Hematopoietic multipotent progenitor cell treated with erythropoietin and hydrocortisone succinate and interleukin-3 and kit ligand, for 4 days (in vitro differentiated cells): ENCODE results near the gene MOSPD2.

Experiments used
- DNase-seq: peaks from one replicate; pipeline ENCODE4 v3.0.0-alpha.2; 2015

Gene MOSPD2

DNA sequence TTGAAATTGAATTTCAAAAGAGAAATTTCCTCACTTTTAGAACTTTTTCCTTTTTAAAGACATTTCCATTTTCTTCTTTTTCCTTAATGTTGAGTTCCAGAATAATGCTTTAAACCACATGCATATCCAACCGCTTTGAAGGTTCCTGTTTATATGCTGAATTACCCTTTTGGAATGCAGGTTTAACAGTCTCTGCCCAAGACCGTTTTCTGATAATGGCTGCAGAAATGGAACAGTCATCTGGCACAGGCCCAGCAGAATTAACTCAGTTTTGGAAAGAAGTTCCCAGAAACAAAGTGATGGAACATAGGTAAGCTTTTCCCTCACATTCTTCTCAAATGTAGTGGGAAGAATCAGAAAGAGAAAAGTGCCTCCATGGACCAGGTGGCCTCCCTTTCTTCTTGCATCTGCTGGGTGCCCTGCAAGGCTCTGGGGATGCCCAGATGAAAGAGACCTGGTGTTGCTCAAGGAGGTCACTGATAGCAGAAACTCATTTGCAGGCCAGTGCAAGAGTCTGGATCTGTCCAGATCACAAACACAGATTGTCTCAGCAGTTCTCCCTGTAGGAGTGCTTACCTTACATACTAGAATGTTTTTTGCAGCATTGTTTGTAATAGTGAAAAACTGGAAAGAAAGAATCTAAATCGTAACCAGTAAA lies 42.9 kb downstream of the MOSPD2 start:
- DNase-seq, result no peak

DNA sequence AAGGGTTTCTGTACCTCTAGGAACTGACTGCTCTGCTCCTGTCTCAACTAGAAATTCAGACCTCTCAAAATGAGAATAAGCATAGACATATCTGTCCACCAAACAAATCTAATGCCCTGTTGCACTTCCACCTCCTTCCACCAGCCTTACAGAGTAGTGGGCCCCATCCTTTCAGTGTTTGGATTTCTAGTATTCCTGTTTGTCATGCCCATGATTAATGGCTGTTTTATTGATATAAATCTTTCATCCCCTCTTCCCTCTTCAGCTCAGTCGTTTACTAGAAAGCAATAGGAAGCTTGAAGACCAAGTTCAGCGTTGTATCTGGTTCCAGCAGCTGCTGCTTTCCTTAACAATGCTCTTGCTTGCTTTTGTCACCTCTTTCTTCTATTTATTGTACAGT lies 46.2 kb downstream of the MOSPD2 start:
- no peak for DNase-seq

DNA sequence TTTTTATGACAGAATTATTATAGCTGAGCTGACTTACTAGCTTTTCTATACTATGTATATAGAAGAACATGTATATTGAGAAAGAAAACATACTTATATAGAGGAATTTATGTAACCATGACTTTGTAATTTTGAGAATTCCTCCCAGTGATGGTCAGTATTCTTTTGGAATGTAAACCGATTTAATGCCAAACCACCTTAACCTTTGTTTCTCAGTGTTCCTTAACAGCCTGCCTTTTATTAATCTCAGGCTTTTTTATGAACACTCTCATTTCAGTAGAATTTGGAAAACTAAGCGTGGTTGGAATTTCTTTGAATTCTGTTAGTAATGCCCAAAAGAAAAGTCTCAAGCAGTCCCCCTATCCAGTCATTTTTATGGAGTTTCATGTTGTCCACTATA lies 47.0 kb downstream of the MOSPD2 start:
- no peak for DNase-seq

DNA sequence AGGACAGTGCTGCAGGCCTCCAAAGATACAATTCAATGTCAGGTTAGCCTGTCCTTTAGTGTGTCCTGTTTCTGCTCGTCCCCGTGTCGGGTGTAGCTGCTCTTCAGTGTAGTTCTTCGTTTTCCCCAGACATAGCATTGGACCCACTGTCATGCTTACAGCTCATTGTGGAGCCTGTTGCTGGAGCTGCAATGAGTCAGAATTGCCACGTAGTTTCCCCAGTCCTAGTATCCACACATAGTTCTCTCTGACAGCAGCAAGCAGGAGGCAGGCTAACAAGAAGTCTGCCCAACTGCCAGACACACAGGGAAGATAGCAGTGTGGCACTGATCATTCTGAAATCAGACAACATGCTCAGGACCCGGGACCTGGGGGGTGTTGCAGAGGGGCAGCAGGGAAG lies 49.2 kb downstream of the MOSPD2 start:
- DNase-seq, result no peak

DNA sequence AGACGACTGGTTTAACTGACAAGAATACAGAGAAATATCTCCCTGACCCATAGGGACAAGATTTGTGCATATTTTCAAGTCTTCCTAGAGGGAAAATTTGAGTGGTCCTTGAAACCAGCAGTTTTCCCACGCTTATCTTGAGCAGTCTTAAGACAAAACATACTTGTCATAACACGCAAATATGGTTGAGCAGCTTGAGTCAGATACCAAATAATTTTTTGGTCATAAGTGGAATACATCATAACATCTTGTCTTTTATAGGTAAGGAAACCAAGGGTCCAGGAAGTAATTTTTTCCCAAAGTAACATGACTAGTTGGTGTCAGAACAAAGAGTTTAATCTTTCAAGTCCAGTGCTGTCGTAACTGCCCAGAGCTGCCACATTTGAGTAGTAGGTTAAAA lies 50.5 kb downstream of the MOSPD2 start:
- no peak for DNase-seq

DNA sequence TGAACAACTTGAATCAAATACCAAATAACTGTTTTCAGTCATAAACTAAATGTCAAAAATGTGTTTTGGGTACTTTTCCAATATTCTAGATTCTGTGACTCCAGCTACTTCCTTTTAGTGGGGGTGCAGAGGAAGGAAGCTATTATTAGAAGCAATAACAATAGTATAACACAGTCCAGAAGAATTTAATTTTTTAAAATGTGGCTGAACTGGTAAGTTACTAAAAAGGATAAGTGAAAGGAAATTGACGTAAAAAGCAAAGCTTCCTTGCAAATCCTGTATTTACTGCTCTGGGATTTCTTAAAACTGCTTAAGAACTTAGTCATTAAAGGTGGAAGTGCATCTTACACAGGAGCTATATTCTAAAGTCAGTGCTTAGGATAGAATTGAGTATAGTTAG lies 53.2 kb downstream of the MOSPD2 start:
- DNase-seq, result no peak

DNA sequence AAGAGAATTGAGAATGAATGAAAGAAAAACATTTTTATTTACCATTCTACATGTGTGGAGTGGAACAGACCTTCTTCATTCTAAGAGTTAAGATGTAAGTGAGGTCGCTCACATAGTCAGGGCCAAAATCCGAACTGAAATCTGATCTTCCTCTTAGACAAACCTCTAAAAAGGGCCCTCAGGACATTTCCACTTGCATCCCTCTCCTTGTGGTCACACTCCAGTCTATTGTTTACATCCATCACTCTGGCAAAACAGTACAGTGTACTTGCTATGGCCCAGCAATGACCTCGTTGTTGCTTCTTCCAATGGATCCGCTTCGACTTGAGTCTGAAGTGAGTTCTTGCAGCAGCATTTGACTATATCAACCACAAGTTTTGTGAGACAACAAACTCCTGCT lies 54.2 kb downstream of the MOSPD2 start:
- no peak for DNase-seq

DNA sequence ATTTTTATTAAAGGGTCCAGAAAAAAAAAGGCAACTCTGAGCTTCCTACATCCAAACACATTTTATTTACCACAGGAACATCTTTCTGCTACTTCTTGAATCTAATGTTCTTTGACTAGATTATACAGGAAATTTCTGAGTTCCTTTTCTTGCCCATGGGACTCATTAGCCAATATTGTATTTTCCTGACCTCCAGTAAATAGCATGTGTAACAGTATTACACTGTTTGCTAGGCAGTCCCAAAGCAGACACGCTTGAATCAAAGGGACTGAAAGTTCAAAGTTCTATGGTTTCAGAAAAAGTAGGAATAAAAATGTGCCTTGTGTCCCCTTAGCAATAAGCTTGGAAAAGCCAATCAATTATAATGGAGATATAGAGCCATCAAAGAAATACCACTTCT lies 57.4 kb downstream of the MOSPD2 start:
- no peak for DNase-seq

DNA sequence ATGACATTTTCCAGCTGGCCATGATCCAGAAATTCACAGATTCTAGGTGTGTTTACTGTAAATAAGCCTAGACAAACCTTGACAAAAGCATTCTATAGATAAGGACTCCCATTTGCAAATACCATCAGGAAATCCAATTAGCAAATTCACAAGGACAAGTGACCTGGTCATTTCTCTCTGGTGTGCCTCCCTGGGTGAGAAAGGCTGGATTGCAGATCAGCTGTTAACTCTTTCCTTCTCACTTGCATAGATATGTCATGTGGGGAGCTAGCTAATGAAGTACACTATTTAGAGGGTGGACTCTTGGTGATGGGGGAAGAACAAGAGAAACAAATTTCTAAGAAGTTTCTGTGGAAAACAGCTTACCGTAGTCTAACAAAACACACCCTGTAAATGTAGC lies 58.9 kb downstream of the MOSPD2 start:
- DNase-seq, result no peak

DNA sequence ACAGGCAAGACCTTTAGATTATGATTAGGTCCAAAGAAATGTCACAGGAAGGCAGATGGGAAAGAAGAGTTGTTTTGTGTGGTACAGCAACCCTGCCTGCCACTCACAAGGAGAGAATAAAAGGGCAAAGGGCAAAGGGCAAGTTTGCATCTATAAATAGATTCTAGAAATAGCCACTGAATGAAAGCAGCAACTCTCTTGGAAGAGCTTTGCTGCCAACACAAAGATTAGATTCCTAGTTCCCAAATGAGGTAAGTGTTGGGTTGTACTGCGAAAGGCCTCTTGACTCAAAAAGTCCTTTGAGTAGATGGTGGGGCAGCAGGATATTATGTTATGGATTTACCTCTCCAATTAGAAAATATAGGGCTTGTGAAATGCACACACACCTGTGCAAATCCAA lies 61.2 kb downstream of the MOSPD2 start:
- no peak for DNase-seq

DNA sequence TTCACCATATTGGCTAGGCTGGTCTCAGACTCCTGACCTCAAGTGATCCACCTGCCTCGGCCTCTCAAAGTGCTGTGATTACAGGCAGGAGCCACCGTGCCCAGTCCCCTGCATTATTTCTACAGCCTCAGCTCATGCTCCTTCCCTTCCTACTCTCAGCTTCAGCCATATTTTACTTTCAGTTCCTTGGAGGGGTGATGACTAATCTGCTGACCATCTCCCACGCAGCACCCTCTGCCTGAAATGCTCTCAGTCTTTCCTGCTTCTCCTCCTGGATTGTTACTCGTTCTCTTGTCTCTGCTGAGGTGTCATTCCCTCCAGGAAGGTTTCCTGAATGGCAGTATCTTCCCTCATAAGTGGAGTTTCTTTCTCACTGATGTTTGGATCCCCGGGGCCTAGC lies 63.3 kb downstream of the MOSPD2 start:
- DNase-seq, result no peak

DNA sequence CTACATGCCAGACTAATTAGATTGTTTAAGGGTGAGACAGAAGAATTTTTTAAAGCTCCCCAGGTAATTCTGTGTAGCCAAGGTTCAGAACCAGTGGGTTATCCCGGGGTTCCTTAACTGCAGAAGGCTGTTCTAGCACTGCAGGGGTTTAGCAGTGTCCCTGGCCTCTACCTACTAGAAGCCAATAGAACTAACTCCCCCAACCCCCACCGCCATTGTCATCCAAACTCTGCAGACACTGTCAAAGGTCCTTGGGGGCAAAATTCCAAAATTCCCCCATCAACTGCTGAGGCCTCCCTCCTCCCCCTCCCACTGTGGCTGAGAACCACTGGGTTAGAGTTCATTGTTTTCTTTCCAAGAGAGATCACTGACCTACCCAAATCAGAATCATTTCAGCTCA lies 66.4 kb downstream of the MOSPD2 start:
- no peak for DNase-seq

DNA sequence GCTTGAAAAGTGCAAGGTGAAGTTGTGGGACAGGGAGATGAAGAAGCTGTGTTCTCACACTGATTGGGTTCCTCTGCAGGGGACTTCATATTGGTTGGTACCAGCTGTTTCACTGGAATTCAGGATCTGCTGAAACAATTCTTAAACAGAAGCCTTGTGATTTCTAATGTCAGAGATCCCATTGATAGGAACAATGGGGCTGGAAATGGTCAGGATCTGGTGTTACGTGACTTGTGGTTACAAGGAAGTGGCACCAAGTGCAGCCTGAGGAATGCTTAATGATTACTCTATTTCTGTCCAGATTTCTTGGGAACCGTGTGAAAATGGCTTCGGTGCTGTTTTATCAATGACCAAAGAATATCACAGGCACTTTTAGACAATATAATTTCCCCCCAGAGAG lies 68.1 kb downstream of the MOSPD2 start:
- DNase-seq, result no peak

DNA sequence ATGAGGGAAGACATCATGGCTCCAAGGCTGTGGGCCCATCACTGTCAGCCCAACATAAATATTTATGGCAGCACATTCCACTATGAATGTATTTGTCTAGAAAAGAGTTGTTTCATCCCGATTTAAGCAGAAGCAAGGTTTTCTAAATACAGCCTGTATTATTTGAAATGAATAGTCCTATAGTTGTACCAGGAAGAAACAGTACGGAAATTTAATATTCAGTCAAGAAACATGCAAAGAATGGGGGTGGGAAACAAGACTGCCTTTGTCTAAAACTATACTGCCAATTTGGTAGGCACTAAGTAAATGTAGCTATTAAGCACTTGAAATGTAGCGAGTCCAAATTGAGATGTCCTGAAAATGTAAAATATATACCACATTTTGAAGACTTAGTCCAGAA lies 69.1 kb downstream of the MOSPD2 start:
- DNase-seq, result no peak

DNA sequence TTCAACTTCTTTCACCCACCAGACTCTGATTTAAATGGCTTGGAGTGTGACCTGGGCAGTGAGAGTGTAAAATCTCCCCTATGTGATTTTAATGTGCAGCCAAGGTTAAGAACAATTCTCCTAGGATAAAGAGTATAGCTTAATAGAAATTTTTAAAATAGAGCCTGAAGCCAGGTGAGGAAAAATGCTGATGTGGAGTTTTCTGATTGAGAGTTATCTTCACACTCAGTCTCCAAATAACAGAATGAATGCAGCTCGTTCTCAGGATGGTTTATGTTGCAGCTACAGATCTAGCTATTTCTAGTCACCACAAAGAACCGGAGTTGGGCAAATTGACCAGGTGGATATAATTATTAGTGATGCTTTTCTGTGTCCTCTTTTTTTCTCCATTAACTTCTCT lies 70.7 kb downstream of the MOSPD2 start:
- DNase-seq, result no peak

DNA sequence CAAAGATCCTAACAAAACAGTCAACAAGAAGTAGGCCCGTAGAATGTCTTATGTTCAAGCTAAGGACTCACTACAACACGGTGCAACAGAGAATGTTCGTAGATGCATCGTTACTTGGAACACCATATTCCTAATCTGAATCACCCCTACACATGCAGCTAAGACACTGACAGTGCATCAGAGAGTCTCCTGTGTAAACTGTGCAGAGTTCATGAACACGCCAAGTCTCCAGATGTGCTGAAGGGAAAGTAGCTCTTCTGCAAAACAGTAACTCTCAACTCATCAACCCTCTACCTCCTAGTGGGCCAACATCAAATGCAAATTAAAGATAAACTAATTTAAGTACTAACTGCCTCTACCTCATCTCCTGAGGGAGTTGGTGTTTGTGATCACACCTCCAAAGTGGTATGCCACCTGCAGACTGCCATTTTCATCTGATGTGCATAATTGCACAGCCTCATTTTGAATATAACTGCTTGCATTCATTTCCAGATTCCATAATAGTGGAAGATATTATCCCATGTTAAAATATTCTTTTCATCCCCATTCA lies 73.5 kb downstream of the MOSPD2 start:
- no peak for DNase-seq

DNA sequence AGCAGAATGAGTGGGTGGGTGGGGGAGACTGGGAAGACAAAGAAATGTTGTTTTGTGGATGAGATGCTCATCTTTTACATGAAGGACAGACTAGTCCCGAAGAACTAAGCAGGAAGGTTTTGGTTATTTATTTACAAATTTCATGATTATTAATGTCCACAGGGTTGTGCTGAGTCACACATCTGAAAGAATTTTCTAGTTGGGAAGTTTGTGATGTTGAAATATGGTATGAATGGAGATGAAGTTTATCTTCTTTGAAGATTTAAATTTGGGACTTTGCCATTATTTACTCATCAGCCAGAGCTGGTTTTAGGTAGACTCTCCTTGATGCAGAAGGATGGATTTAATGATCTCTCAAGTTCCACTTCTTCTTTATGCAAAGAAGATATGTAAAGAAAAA lies 75.5 kb downstream of the MOSPD2 start:
- no peak for DNase-seq

DNA sequence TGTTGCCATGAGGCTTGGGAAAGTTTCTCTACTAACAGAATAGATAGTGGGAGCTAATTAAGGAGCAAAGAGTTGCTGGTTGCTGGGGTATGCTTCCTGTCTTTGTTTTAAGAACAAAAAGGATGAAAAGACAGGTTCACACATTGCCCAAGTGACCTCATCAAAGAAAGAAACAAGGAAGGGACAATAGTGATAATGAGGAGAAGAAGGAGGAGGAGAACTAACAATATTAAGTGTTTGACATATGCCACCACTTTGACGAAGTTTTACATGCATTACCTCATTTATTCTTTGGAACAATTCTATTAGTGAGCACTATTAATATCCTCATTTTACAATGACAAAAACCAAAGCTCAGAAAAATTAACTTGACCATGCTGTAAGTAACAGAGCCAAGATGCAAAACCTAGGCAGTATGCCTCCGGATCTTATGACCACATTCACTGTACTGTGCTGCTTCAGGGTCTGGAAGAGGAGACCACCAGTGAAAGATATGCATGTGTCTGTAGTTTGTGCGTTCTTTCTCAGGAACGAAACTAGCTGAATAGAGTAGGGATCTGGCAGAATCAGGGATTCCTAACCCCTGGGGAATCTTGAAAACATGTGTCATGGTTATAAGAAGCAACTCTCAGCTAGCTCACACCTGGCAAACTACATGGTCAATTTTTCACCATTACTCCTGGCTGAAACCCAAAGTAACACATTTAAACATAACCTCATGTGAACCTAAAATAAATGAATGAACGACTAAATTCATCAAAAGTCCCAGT lies 83.8 kb downstream of the MOSPD2 start:
- DNase-seq, result no peak

DNA sequence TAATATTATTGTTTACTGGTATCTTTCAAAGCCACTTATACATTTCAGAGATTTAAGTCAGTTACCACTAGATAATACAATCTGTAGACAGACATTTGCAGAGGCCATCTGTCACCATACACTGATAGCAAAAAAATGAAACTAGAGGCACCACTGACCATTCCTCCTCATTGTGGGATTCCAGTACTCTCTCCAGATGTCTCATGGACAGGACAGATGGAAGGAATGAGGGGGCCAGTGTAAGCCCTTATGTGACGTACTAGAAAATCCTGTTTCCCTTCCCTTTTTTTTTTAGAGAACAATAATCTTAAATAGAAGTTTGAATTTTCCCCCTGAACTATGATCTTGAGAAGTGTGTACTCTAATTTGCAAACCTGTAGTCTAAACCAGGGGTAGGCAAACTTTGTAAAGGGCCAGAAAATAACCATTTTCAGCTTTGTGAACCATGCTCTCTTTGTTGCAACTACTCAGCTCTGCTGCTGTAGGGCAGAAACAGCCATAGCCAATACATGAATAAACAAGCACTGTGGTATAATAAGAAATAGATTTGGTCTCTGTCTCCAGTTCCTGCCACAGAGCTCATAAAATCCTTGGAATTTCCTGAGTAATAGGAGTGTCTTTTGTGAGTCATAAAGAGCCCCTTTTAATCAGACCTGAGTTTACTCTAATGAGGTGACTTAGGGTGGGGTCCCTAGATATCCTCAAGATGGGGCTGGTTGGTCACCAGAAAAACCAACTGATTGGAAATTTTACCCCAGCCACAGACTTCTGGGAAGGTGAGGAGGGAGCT lies 90.4 kb downstream of the MOSPD2 start:
- no peak for DNase-seq

DNA sequence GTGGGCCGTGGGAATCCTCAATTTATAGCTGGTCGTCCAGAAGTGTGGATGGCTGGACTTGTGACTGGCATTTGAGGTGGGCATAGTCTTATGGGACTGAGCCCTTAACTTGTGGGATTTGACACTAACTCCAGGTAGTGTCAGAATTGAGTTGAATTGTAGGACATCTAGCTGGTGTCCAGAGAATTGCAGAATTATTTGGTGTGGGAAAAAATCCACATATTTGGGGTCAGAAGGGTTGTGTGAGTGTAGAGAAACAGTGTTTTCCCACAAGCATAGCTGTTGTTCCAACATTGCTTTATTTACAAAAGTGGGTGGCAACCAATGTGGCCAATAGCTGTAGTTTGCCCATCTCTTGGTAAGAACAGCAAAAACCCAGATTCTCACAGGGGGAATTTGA lies 91.3 kb downstream of the MOSPD2 start:
- no peak for DNase-seq
